ES-I3 (cell line): ENCODE measurements around the gene VSIG10L.
A peak's percentile ranks its signal among the peaks of the same experiment; 100 is the strongest.

Experiments
- H3K36me3 ChIP-seq: 2 replicates; pipeline ENCODE4 v1.6.1; 2013; ENCODE audit warnings: mild to moderate bottlenecking, low read length, control low read depth, moderate library complexity; ENCODE audit not compliant: insufficient read depth
- H3K4me1 ChIP-seq: 2 replicates; pipeline ENCODE4 v1.6.1; 2013; ENCODE audit warnings: mild to moderate bottlenecking, control low read depth, low read length; ENCODE audit not compliant: insufficient read depth
- H3K9ac ChIP-seq: 2 replicates; pipeline ENCODE4 v1.6.1; 2013; ENCODE audit warnings: low read depth, mild to moderate bottlenecking, low read length, moderate library complexity
- H3K9me3 ChIP-seq: 2 replicates; pipeline ENCODE4 v1.6.1; 2013; ENCODE audit warnings: mild to moderate bottlenecking, low read length, moderate library complexity; ENCODE audit not compliant: control insufficient read depth, insufficient read depth

The VSIG10L gene

GRCh38 chr19:51321799-51322198 lies 20.1 kb downstream of the VSIG10L start:
- Histone ChIP-seq H3K9me3 (no peaks in the 10 kb centered on the region), H3K36me3 (no peaks in the 10 kb centered on the region), H3K9ac (no peak overlapping the region)

GRCh38 chr19:51320280-51320657 lies 21.7 kb downstream of the VSIG10L start:
- Histone ChIP-seq H3K9me3 (no peaks in the 10 kb centered on the region), H3K4me1 (no peaks in the 10 kb centered on the region), H3K9ac (no peak overlapping the region)

More at GRCh38 chr19:51321799-51322198, 20.1 kb downstream of the VSIG10L start:
- no peaks in the 10 kb centered on the region; the same call in 1 of the 2 replicates for H3K4me1 ChIP-seq

GRCh38 chr19:51319649-51320279 lies 22.2 kb downstream of the VSIG10L start:
- peaks cover 1% of the 10 kb centered on the region; the same call in 1 of the 2 replicates for H3K9me3 ChIP-seq
- H3K36me3 ChIP-seq = no peaks in the 10 kb centered on the region
- no peak overlapping the region for H3K9ac ChIP-seq
- no peaks in the 10 kb centered on the region for H3K4me1 ChIP-seq

More at GRCh38 chr19:51320280-51320657, 21.7 kb downstream of the VSIG10L start:
- H3K36me3 ChIP-seq = no peaks in the 10 kb centered on the region

GRCh38 chr19:51318687-51319648 lies 23.0 kb downstream of the VSIG10L start:
- peaks cover 5% of the 10 kb centered on the region for H3K9me3 ChIP-seq
- H3K9ac ChIP-seq = no peak overlapping the region
- H3K4me1 ChIP-seq = no peaks in the 10 kb centered on the region
- no peaks in the 10 kb centered on the region for H3K36me3 ChIP-seq

- Histone ChIP-seq H3K9me3 (peaks cover 5% of the 10 kb centered on the region), H3K9ac (no peak overlapping the region), H3K36me3 (no peaks in the 10 kb centered on the region), H3K4me1 (no peaks in the 10 kb centered on the region)
Observed at GRCh38 chr19:51317968-51318367, 24.0 kb downstream of the VSIG10L start.

- H3K4me1 ChIP-seq = no peaks in the 10 kb centered on the region
- H3K9ac ChIP-seq = no peak overlapping the region
- no peaks in the 10 kb centered on the region for H3K36me3 ChIP-seq
- peaks cover 5% of the 10 kb centered on the region for H3K9me3 ChIP-seq
Observed at GRCh38 chr19:51317376-51317775, 24.6 kb downstream of the VSIG10L start.

- Histone ChIP-seq H3K4me1 (no peaks in the 10 kb centered on the region), H3K9me3 (peaks cover 5% of the 10 kb centered on the region), H3K36me3 (no peaks in the 10 kb centered on the region), H3K9ac (no peak overlapping the region)
Observed at GRCh38 chr19:51316688-51317087, 25.3 kb downstream of the VSIG10L start.

GRCh38 chr19:51311351-51312257 lies 30.3 kb downstream of the VSIG10L start, which contains the start of gene IGLON5:
IGLON5 (plus strand) TSS chr19:51311644; CDS start chr19:51311848, 204 bp downstream.
- peaks cover 5% of the 10 kb centered on the region for H3K9me3 ChIP-seq
- peaks cover 5% of the 10 kb centered on the region for H3K4me1 ChIP-seq
- H3K36me3 ChIP-seq = no peaks in the 10 kb centered on the region
- peak within 1 kb of the TSS; percentile 47 for H3K9ac ChIP-seq

- H3K9ac ChIP-seq = no peak overlapping the region
- no peaks in the 10 kb centered on the region for H3K9me3 ChIP-seq
- H3K36me3 ChIP-seq = no peaks in the 10 kb centered on the region
- H3K4me1 ChIP-seq = peaks cover 5% of the 10 kb centered on the region
Observed at GRCh38 chr19:51305479-51305878, 36.5 kb downstream of the VSIG10L start.

GRCh38 chr19:51301266-51301665 lies 40.7 kb downstream of the VSIG10L start:
- no peaks in the 10 kb centered on the region for H3K36me3 ChIP-seq
- no peaks in the 10 kb centered on the region for H3K9me3 ChIP-seq
- no peak overlapping the region for H3K9ac ChIP-seq
- H3K4me1 ChIP-seq = peaks cover under 1% of the 10 kb centered on the region; the same call in 1 of the 2 replicates

GRCh38 chr19:51297406-51297805 lies 44.5 kb downstream of the VSIG10L start:
- H3K9ac ChIP-seq = no peak overlapping the region
- no peaks in the 10 kb centered on the region for H3K9me3 ChIP-seq
- peaks cover 25% of the 10 kb centered on the region for H3K4me1 ChIP-seq
- H3K36me3 ChIP-seq = no peaks in the 10 kb centered on the region

GRCh38 chr19:51296336-51297093 lies 45.4 kb downstream of the VSIG10L start:
- no peak overlapping the region for H3K9ac ChIP-seq
- H3K4me1 ChIP-seq = peaks cover 30% of the 10 kb centered on the region
- no peaks in the 10 kb centered on the region; the same call in 1 of the 2 replicates for H3K9me3 ChIP-seq
- H3K36me3 ChIP-seq = no peaks in the 10 kb centered on the region

- Histone ChIP-seq H3K4me1 (peaks cover 30% of the 10 kb centered on the region), H3K9ac (peak overlapping the region; percentile 35), H3K36me3 (no peaks in the 10 kb centered on the region), H3K9me3 (no peaks in the 10 kb centered on the region; the same call in 1 of the 2 replicates)
Observed at GRCh38 chr19:51295382-51296126, 46.4 kb downstream of the VSIG10L start.
